NCI-H2227 (cell line): ENCODE results near the gene RSPO4.

ENCODE experiments used
- DNase-seq: peaks from one replicate; lab custom pipeline; 2025; ENCODE audit not compliant: unreplicated experiment; lab: John Stamatoyannopoulos, UW

RSPO4 gene

GRCh38 chr20:911882-912600 lies 90.1 kb downstream of the RSPO4 start:
- no peak for DNase-seq

GRCh38 chr20:910870-911770 lies 91.0 kb downstream of the RSPO4 start:
- no peak for DNase-seq

GRCh38 chr20:910132-910869 lies 91.8 kb downstream of the RSPO4 start:
- no peak for DNase-seq

GRCh38 chr20:909641-910040 lies 92.5 kb downstream of the RSPO4 start:
- DNase-seq = no peak
